OCI-LY7 (cell line): ENCODE measurements around the gene CD164.

Source experiments
- EZH2phosphoT487 ChIP-seq: fragments of 200-600 bp; sonication (generic); IDR thresholded peaks from 2 replicates; pipeline ENCODE4 v1.6.1; 2018; ENCODE audit warnings: low read depth, borderline replicate concordance, mild to moderate bottlenecking, mixed run types, antibody characterized with exemption, low read length, moderate library complexity, mixed read lengths
- TF ChIP-seq, protein P1 (sequence below): fragments of 200-600 bp; sonication (generic); conservative IDR thresholded peaks from 2 replicates; pipeline ENCODE4 v1.5.1; 2014; ENCODE audit warnings: mild to moderate bottlenecking, antibody characterized with exemption, low read length, moderate library complexity, mixed read lengths

DNA sequence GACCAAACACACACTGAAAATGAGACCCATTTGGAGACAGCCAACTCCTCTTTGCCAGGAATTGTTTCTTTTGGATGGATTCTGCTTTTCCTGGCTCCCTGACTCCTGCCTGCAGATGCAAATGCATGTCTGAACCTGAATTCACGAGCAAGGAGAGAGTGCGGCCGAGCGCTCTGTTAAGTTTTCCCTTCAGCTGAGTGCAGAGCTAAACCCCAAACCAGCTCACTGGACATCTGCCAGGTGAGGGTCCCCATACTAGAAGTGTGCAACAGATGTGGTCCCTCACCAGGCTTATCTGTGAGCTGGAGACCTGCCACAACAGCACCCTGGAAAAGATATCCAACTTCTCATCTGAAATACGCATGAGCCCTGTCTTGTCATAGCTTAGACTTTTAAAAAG is 59.0 kb downstream of the CD164 start:
- TF ChIP-seq, protein P1, sequence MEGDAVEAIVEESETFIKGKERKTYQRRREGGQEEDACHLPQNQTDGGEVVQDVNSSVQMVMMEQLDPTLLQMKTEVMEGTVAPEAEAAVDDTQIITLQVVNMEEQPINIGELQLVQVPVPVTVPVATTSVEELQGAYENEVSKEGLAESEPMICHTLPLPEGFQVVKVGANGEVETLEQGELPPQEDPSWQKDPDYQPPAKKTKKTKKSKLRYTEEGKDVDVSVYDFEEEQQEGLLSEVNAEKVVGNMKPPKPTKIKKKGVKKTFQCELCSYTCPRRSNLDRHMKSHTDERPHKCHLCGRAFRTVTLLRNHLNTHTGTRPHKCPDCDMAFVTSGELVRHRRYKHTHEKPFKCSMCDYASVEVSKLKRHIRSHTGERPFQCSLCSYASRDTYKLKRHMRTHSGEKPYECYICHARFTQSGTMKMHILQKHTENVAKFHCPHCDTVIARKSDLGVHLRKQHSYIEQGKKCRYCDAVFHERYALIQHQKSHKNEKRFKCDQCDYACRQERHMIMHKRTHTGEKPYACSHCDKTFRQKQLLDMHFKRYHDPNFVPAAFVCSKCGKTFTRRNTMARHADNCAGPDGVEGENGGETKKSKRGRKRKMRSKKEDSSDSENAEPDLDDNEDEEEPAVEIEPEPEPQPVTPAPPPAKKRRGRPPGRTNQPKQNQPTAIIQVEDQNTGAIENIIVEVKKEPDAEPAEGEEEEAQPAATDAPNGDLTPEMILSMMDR = no peak
- no peak for TF ChIP-seq EZH2phosphoT487
